Caco-2 (cell line): ENCODE measurements around the gene PPP1R15B. TPM values are rescaled to one million over a fixed set of nuclear protein-coding genes. Genes with fewer than 3 reads are reported as not detected.

Experiments used
- BruUV-seq: library from RNA; stranded (reverse); fragments of 400-500 nt; replicated peaks from 2 replicates; lab custom pipeline; 2021; lab: Mats Ljungman, UMichigan
- CTCF ChIA-PET: fragments of 300-600 bp; sonication (Branson Sonifier 250); formaldehyde crosslinking; loops from one replicate; lab custom pipeline; 2022; ENCODE audit warnings: antibody characterized with exemption; lab: Charles Lee
- POLR2A ChIA-PET: fragments of 300-600 bp; sonication (Branson Sonifier 250); formaldehyde crosslinking; loops from one replicate; lab custom pipeline; 2022; ENCODE audit warnings: antibody characterized with exemption; lab: Charles Lee
- DNase-seq, 2 experiments: peaks; one replicate each; pipeline versions ENCODE4 v3.0.0 to v3.0.0-alpha.2; 2020 to 2022
- H3K27me3 ChIP-seq: replicated peaks from 2 replicates; pipeline ENCODE4 v1.6.0; 2011; ENCODE audit warnings: low read length; ENCODE audit not compliant: control insufficient read depth, insufficient read depth
- H3K36me3 ChIP-seq: 2 replicates; pipeline ENCODE4 v1.5.1; 2011; ENCODE audit warnings: low read length; ENCODE audit not compliant: control insufficient read depth, insufficient read depth
- H3K4me1 ChIP-seq: fragments of 250-450 bp; sonication (Bioruptor Pico); 2 replicates; pipeline ENCODE4 v1.5.1; 2020; ENCODE audit warnings: mild to moderate bottlenecking
- H3K4me3 ChIP-seq: 2 replicates; pipeline ENCODE4 v1.5.1; 2011; ENCODE audit warnings: low read depth, mild to moderate bottlenecking, control low read depth, low read length
- H3K9me3 ChIP-seq: fragments of 250-450 bp; sonication (Bioruptor Pico); 2 replicates; pipeline ENCODE4 v1.5.1; 2020; ENCODE audit warnings: mild to moderate bottlenecking, moderate library complexity
- H3K27ac Mint-ChIP-seq: one replicate; pipeline ENCODE4 v1.8.0; 2022; ENCODE audit warnings: mixed read lengths; ENCODE audit not compliant: unreplicated experiment
- H3K27me3 Mint-ChIP-seq: one replicate; pipeline ENCODE4 v1.8.0; 2022; ENCODE audit warnings: mixed read lengths; ENCODE audit not compliant: insufficient read depth, unreplicated experiment
- H3K36me3 Mint-ChIP-seq: one replicate; pipeline ENCODE4 v1.8.0; 2022; ENCODE audit warnings: mild to moderate bottlenecking, mixed read lengths; ENCODE audit not compliant: insufficient read depth, unreplicated experiment
- H3K4me1 Mint-ChIP-seq: one replicate; pipeline ENCODE4 v1.8.0; 2022; ENCODE audit warnings: low read depth, mixed read lengths; ENCODE audit not compliant: unreplicated experiment
- H3K4me3 Mint-ChIP-seq: one replicate; pipeline ENCODE4 v1.8.0; 2022; ENCODE audit warnings: mild to moderate bottlenecking, moderate library complexity, mixed read lengths; ENCODE audit not compliant: unreplicated experiment
- H3K9me3 Mint-ChIP-seq: one replicate; pipeline ENCODE4 v1.8.0; 2022; ENCODE audit warnings: mixed read lengths; ENCODE audit not compliant: unreplicated experiment
- intact Hi-C: fragments of 100-400 bp; cut with micrococcal nuclease; formaldehyde crosslinking; loops from one replicate; pipeline ENCODE4 v1.10.0; 2022; ENCODE audit not compliant: unreplicated experiment
- total RNA-seq: library from RNA; stranded (reverse); gene quantifications from 2 replicates; pipeline ENCODE4 v1.2.3, GENCODE V29; 2022
- TF ChIP-seq, protein P1 (sequence below), 2 experiments: fragments of 200-600 bp in 1 of 2; IDR thresholded peaks; 1 replicate in 1 of 2; 2 replicates in 1 of 2; pipeline versions ENCODE4 v1.5.1 to v1.8.0; 2011 to 2022; ENCODE audit warnings: antibody characterized with exemption in 1 of 2, control low read depth in 1 of 2, inconsistent platforms in 1 of 2, low read depth in 1 of 2, low read length in 1 of 2, mild to moderate bottlenecking in 1 of 2, moderate library complexity in 1 of 2; ENCODE audit not compliant: insufficient read depth in 1 of 2, severe bottlenecking in 1 of 2, unreplicated experiment in 1 of 2

PPP1R15B gene
- total RNA-seq, 1 experiment from 2014 or later = 48.4 TPM

DNA sequence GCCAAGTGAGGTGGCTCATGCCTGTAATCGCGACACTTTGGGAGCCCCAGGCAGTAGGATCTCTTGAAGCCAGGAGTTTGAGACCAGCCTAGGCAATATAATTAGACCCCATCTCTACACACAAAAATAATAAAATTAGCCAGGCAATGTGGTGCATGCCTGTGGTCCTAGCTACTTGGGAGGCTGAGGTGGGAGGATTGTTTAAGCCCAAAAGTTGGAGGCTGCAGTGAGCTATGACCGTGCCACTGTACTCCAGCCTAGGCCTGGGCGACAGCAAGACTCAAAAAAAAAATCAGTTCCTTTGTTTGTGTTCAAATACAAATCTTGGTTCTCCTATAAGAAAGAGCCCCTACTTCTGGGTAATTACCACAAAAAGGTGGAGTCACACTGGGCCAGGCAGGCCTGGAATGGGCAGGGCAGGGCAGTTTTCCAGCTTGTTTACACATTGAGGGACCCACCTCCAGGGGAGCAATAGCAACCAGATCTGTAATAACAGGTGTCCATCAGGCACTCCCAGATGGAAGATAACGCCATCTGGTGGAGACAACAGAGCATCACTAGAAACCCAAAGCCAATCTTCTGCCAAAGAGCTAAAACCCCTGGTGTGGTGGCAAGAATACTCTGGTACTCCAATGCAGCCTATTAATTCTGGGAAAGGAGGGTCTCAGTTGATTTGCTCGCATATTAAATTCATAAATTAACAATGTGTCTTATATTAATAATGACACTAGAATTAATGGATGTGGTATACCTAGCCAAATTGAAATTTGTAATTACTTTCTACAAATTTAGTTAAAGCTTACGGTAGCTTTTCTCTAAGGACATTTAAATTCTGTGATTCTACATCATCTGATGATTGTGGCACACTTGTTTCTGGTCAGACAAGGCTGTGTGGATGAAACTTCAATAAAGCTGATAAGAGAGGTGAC is 13.2 kb downstream of the PPP1R15B start:
- TF ChIP-seq, protein P1, sequence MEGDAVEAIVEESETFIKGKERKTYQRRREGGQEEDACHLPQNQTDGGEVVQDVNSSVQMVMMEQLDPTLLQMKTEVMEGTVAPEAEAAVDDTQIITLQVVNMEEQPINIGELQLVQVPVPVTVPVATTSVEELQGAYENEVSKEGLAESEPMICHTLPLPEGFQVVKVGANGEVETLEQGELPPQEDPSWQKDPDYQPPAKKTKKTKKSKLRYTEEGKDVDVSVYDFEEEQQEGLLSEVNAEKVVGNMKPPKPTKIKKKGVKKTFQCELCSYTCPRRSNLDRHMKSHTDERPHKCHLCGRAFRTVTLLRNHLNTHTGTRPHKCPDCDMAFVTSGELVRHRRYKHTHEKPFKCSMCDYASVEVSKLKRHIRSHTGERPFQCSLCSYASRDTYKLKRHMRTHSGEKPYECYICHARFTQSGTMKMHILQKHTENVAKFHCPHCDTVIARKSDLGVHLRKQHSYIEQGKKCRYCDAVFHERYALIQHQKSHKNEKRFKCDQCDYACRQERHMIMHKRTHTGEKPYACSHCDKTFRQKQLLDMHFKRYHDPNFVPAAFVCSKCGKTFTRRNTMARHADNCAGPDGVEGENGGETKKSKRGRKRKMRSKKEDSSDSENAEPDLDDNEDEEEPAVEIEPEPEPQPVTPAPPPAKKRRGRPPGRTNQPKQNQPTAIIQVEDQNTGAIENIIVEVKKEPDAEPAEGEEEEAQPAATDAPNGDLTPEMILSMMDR (IDR thresholded peaks at IDR 0.05; ENCODE audit: insufficient read depth in 1 of 2, low read depth in 1 of 2, low read length in 1 of 2, severe bottlenecking in 1 of 2, unreplicated experiment in 1 of 2) = peak; percentile 82 to 90
- no TSS peak for BruUV-seq
- no peaks in the 10 kb centered on the region for H3K27me3 ChIP-seq
- Mint-ChIP-seq H3K36me3 (peaks cover 45% of the 10 kb centered on the region), H3K27me3 (no peaks in the 10 kb centered on the region), H3K9me3 (no peaks in the 10 kb centered on the region), H3K4me1 (peaks cover 10% of the 10 kb centered on the region), H3K27ac (no peak overlapping the region), H3K4me3 (no peak overlapping the region)
- H3K9me3 ChIP-seq = no peaks in the 10 kb centered on the region
- CTCF ChIA-PET = interaction anchor here (0.6 to 2.8 kb wide), 36 partner anchors 9 to 1131 kb away, joined by 3 to 44 read pairs (median 5); partner anchors contain the start of genes GOLT1A, MDM4 and PIK3C2B
- POLR2A ChIA-PET = interaction anchor here (1.0 to 1.1 kb wide), 2 partner anchors 46 to 118 kb away, joined by 3 to 5 read pairs; partner anchors contain the start of gene MDM4
- no peak overlapping the region for H3K4me3 ChIP-seq
- intact Hi-C loops = loop anchor here (1.0 kb wide), 6 partner anchors 13 to 236 kb away; partner anchors contain the start of gene PPP1R15B
- H3K36me3 ChIP-seq = no peaks in the 10 kb centered on the region
- no peaks in the 10 kb centered on the region for H3K4me1 ChIP-seq
- DNase-seq = peak; percentile 88 to 91

- peaks cover 8% of the 10 kb centered on the region for H3K4me1 Mint-ChIP-seq
- no peaks in the 10 kb centered on the region for H3K9me3 Mint-ChIP-seq
Observed at GRCh38 chr1:204396015-204396583, 15.5 kb downstream of the PPP1R15B start.

GRCh38 chr1:204391629-204392028 is 20.0 kb downstream of the PPP1R15B start:
- TF ChIP-seq, protein P1 (IDR thresholded peaks at IDR 0.05; ENCODE audit: insufficient read depth in 1 of 2, low read depth in 1 of 2, low read length in 1 of 2, severe bottlenecking in 1 of 2, unreplicated experiment in 1 of 2) = no peak
- Mint-ChIP-seq H3K4me3 (no peak overlapping the region), H3K27me3 (no peaks in the 10 kb centered on the region), H3K4me1 (no peaks in the 10 kb centered on the region), H3K27ac (no peak overlapping the region), H3K36me3 (peaks cover 6% of the 10 kb centered on the region), H3K9me3 (no peaks in the 10 kb centered on the region)
- no TSS peak for BruUV-seq
- no peaks in the 10 kb centered on the region for H3K27me3 ChIP-seq
- H3K36me3 ChIP-seq = no peaks in the 10 kb centered on the region
- DNase-seq = no peak
- POLR2A ChIA-PET = no interaction called here
- no peak overlapping the region for H3K4me3 ChIP-seq
- no peaks in the 10 kb centered on the region for H3K9me3 ChIP-seq
- intact Hi-C loops = no loop called here
- H3K4me1 ChIP-seq = no peaks in the 10 kb centered on the region
- CTCF ChIA-PET = no interaction called here

More at GRCh38 chr1:204396015-204396583, 15.5 kb downstream of the PPP1R15B start:
- H3K27ac Mint-ChIP-seq = no peak overlapping the region
- DNase-seq = no peak
- H3K36me3 Mint-ChIP-seq = peaks cover 35% of the 10 kb centered on the region
- Histone ChIP-seq H3K4me1 (no peaks in the 10 kb centered on the region), H3K36me3 (no peaks in the 10 kb centered on the region), H3K27me3 (no peaks in the 10 kb centered on the region), H3K4me3 (no peak overlapping the region), H3K9me3 (no peaks in the 10 kb centered on the region)
- TF ChIP-seq, protein P1 (IDR thresholded peaks at IDR 0.05; ENCODE audit: insufficient read depth in 1 of 2, low read depth in 1 of 2, low read length in 1 of 2, severe bottlenecking in 1 of 2, unreplicated experiment in 1 of 2) = no peak
- H3K27me3 Mint-ChIP-seq = no peaks in the 10 kb centered on the region
- intact Hi-C loops = no loop called here
- H3K4me3 Mint-ChIP-seq = no peak overlapping the region
- no TSS peak for BruUV-seq
- ChIA-PET CTCF (interaction anchor here (0.7 to 1.0 kb wide), 2 partner anchors 14 to 1426 kb away, joined by 3 to 4 read pairs; no protein-coding TSS in a partner anchor), POLR2A (no interaction called here)
